NCI-H460 (cell line): ENCODE results near the gene TWIST2. TPM values are rescaled to one million over a fixed set of nuclear protein-coding genes. Genes with fewer than 3 reads are reported as not detected.

Source experiments
- DNase-seq: peaks from one replicate; pipeline ENCODE4 v3.0.0-alpha.2; 2016; ENCODE audit warnings: low read depth; ENCODE audit errors: extremely low read depth
- total RNA-seq: library from RNA; depleted of rRNA; stranded (reverse); fragments of >200 nt; shearing (Covaris generic); gene quantifications from 2 replicates; pipeline ENCODE4 v1.2.3, GENCODE V29; 2014

Gene TWIST2
- total RNA-seq, 1 experiment from 2014 or later: 11.0 TPM

- no peak for DNase-seq
Measured at GRCh38 chr2:238900511-238900910, 52.6 kb downstream of the TWIST2 start.

- DNase-seq: no peak
Measured at GRCh38 chr2:238901461-238902057, 53.7 kb downstream of the TWIST2 start.

- DNase-seq: no peak
Measured at GRCh38 chr2:238902285-238902684, 54.4 kb downstream of the TWIST2 start.

- no peak for DNase-seq
Measured at GRCh38 chr2:238903141-238903540, 55.3 kb downstream of the TWIST2 start.

- DNase-seq: no peak
Measured at GRCh38 chr2:238904177-238904576, 56.3 kb downstream of the TWIST2 start.

- no peak for DNase-seq
Measured at GRCh38 chr2:238904716-238905115, 56.8 kb downstream of the TWIST2 start.

- no peak for DNase-seq
Measured at GRCh38 chr2:238905224-238905623, 57.3 kb downstream of the TWIST2 start.

- no peak for DNase-seq
Measured at GRCh38 chr2:238905644-238906043, 57.8 kb downstream of the TWIST2 start.

- DNase-seq: no peak
Measured at GRCh38 chr2:238906254-238906935, 58.5 kb downstream of the TWIST2 start.

GRCh38 chr2:238906936-238907716 lies 59.2 kb downstream of the TWIST2 start:
- DNase-seq: no peak

- no peak for DNase-seq
Measured at GRCh38 chr2:238907717-238908173, 59.9 kb downstream of the TWIST2 start.

- DNase-seq: no peak
Measured at GRCh38 chr2:238908960-238909951, 61.4 kb downstream of the TWIST2 start.

- no peak for DNase-seq
Measured at GRCh38 chr2:238910751-238911351, 63.0 kb downstream of the TWIST2 start.

- DNase-seq: no peak
Measured at GRCh38 chr2:238911376-238912227, 63.7 kb downstream of the TWIST2 start.

- DNase-seq: no peak
Measured at GRCh38 chr2:238912228-238912915, 64.5 kb downstream of the TWIST2 start.

GRCh38 chr2:238912916-238913875 lies 65.3 kb downstream of the TWIST2 start:
- no peak for DNase-seq

- no peak for DNase-seq
Measured at GRCh38 chr2:238913931-238914647, 66.2 kb downstream of the TWIST2 start.
